Stimulated activated naive CD8-positive, alpha-beta T cell treated with anti-CD3 and anti-CD28 coated beads, Interleukin-15, Interleukin-2, amounts not matched to agents 100 ng/mL and 50 ng/mL, for 24 hours (primary cell): ENCODE measurements around the gene HRAS.
"Not testable (repeated sequence)": the region's sequence is repeated elsewhere in the genome, so short reads cannot be mapped to it uniquely, and the experiment has no call there.

ENCODE experiments used
- H3K27ac Mint-ChIP-seq: one replicate; pipeline ENCODE4 v1.8.0; 2021; ENCODE audit warnings: mild to moderate bottlenecking, mixed read lengths
- H3K27me3 Mint-ChIP-seq: one replicate; pipeline ENCODE4 v1.8.0; 2021; ENCODE audit warnings: mixed read lengths
- H3K36me3 Mint-ChIP-seq: one replicate; pipeline ENCODE4 v1.8.0; 2021; ENCODE audit warnings: low read depth, mixed read lengths
- H3K4me1 Mint-ChIP-seq: one replicate; pipeline ENCODE4 v1.8.0; 2021; ENCODE audit warnings: low read depth, mixed read lengths
- H3K4me3 Mint-ChIP-seq: one replicate; pipeline ENCODE4 v1.8.0; 2021; ENCODE audit warnings: mild to moderate bottlenecking, mixed read lengths
- H3K9me3 Mint-ChIP-seq: one replicate; pipeline ENCODE4 v1.8.0; 2021; ENCODE audit warnings: mixed read lengths

HRAS gene

GRCh38 chr11:518463-519202 lies 16.7 kb downstream of the HRAS start:
- no peaks in the 10 kb centered on the region for H3K9me3 Mint-ChIP-seq
- peaks cover 4% of the 10 kb centered on the region for H3K4me1 Mint-ChIP-seq
- peak overlapping the region; percentile 75 for H3K27ac Mint-ChIP-seq
- H3K36me3 Mint-ChIP-seq = peaks cover 22% of the 10 kb centered on the region
- no peaks in the 10 kb centered on the region for H3K27me3 Mint-ChIP-seq
- H3K4me3 Mint-ChIP-seq = peak overlapping the region; percentile 73

DNA sequence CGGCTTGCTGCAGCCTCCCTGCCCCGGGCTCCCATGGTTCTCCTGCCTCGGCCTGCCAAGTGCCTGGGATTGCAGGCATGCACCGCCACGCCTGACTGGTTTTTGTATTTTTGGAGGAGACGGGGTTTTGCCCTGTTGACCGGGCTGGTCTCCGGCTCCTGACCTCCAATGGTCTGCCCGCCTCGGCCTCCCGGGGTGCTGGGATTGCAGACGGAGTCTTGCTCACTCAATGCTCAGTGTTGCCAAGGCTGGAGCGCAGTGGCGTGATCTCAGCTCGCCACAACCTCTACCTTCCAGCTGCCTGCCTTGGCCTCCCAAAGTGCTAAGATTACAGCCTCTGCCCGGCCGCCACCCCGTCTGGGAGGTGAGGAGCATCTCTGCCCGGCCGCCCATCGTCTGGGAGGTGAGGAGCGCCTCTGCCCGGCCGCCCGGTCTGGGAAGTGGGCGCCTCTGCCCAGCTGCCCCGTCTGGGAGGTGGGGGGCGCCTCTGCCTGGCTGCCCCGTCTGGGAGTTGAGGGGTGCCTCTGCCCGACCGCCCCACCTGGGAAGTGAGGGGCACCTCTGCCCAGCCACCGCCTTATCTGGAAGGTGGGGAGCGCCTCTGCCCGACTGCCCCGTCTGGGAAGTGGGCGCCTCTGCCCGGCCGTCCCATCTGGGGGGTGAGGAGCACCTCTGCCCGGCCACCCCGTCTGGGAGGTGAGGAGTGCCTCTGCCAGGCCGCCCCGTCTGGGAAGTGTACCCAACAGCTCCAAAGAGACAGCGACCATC lies 18.3 kb downstream of the HRAS start:
- H3K4me1 Mint-ChIP-seq, H3K27me3 Mint-ChIP-seq, H3K4me3 Mint-ChIP-seq, H3K9me3 Mint-ChIP-seq, H3K27ac Mint-ChIP-seq: not testable (repeated sequence)
- peaks cover 32% of the 10 kb centered on the region for H3K36me3 Mint-ChIP-seq

GRCh38 chr11:516400-516799 lies 19.0 kb downstream of the HRAS start:
- peaks cover 4% of the 10 kb centered on the region for H3K4me1 Mint-ChIP-seq
- no peak overlapping the region for H3K27ac Mint-ChIP-seq
- H3K4me3 Mint-ChIP-seq = no peak overlapping the region
- no peaks in the 10 kb centered on the region for H3K27me3 Mint-ChIP-seq
- H3K9me3 Mint-ChIP-seq = no peaks in the 10 kb centered on the region
- H3K36me3 Mint-ChIP-seq = peaks cover 36% of the 10 kb centered on the region

DNA sequence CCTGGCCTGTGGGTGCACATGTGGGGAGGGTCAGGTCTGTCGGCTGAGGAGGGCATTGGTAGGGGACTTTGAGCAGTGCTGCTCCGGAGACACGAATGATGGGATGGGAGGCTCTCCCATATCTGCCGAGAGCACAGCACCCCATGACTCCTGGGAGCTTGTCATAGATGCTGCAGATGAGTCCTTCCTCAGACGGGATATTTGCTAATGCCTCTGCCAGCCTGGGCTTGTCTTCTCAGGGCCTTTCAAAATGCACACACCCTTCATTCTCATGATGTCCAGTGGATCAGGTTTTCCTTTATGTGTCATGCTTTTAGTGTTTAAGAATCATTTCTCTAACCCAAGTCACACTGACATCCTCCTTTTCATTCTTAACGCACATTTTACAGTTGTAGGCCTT lies 20.2 kb downstream of the HRAS start:
- Mint-ChIP-seq H3K9me3 (no peaks in the 10 kb centered on the region), H3K27ac (no peak overlapping the region), H3K36me3 (peaks cover 40% of the 10 kb centered on the region), H3K27me3 (no peaks in the 10 kb centered on the region), H3K4me3 (no peak overlapping the region), H3K4me1 (peaks cover 4% of the 10 kb centered on the region)

DNA sequence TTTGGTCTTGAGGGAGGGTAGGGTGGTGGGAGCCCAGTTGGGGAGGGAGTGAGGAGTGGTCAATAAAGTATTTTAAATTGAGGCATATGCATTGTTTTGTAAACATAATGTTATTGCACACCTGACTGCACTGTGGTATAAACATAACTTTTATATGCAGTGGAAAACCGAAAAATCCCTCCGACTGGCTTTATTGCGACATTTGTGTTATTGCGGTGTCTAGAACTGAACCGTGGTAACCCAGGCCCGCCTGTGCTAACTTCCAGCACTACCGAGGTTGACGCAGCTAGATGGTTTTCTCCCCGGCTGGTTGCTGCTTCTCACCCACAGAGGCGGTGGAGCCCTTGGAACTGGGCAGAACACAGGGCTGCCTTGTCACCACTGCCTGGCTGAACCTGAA lies 20.8 kb downstream of the HRAS start:
- Mint-ChIP-seq H3K36me3 (peaks cover 46% of the 10 kb centered on the region), H3K27ac (no peak overlapping the region), H3K27me3 (no peaks in the 10 kb centered on the region), H3K9me3 (no peaks in the 10 kb centered on the region), H3K4me1 (peaks cover 4% of the 10 kb centered on the region), H3K4me3 (no peak overlapping the region)

DNA sequence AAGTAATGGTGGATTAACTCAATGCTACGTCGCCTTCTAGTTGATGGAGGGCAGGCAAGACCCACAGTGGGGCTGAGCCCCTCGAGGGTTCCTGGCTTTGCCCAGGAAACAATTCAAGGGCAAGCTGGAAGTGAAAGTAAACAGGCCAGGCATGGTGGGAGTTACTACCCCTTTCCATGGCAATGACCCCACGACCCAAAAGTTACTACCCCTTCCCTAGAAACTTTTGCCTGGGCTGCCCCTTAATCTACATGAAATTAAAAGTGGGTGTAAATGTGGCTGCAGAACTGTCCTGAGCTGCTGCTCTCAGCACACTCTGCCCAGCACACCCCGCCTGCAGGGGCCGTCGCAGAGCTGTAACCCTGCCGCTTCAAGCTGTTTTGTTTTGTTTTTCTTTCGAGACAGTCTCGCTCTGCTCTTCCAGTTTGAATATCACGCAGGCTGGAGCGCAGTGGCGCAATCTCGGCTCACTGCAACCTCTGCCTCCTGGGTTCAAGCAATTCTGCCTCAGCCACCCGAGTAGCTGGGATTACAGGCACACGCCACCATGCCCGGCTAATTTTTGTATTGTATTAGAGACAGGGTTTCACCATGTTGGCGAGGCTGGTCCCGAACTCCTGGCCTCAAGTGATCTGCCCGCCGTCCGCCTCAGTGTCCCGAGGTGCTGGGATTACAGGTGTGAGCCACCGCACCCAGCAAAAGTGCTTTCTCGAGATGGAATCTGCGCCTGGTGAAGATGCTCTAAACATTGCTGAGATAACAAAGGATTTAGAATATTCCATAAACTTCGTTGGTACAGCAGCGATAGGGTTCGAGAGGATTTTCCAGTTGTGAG lies 22.4 kb downstream of the HRAS start:
- no peaks in the 10 kb centered on the region for H3K9me3 Mint-ChIP-seq
- H3K36me3 Mint-ChIP-seq = peaks cover 49% of the 10 kb centered on the region
- H3K4me3 Mint-ChIP-seq = no peak overlapping the region
- H3K27me3 Mint-ChIP-seq = no peaks in the 10 kb centered on the region
- H3K4me1 Mint-ChIP-seq = peaks cover 4% of the 10 kb centered on the region
- no peak overlapping the region for H3K27ac Mint-ChIP-seq

- no peaks in the 10 kb centered on the region for H3K9me3 Mint-ChIP-seq
- H3K4me1 Mint-ChIP-seq = peaks cover 26% of the 10 kb centered on the region
- H3K27me3 Mint-ChIP-seq = no peaks in the 10 kb centered on the region
- H3K4me3 Mint-ChIP-seq = no peak overlapping the region
- no peak overlapping the region for H3K27ac Mint-ChIP-seq
- peaks cover 37% of the 10 kb centered on the region for H3K36me3 Mint-ChIP-seq
Measured at GRCh38 chr11:508956-509355, 26.4 kb downstream of the HRAS start.

GRCh38 chr11:507727-508515 lies 27.5 kb downstream of the HRAS start:
- peak overlapping the region; percentile 97 for H3K4me3 Mint-ChIP-seq
- peaks cover 34% of the 10 kb centered on the region for H3K4me1 Mint-ChIP-seq
- H3K9me3 Mint-ChIP-seq = no peaks in the 10 kb centered on the region
- H3K27ac Mint-ChIP-seq = peak overlapping the region; percentile 75
- peaks cover 30% of the 10 kb centered on the region for H3K36me3 Mint-ChIP-seq
- no peaks in the 10 kb centered on the region for H3K27me3 Mint-ChIP-seq

DNA sequence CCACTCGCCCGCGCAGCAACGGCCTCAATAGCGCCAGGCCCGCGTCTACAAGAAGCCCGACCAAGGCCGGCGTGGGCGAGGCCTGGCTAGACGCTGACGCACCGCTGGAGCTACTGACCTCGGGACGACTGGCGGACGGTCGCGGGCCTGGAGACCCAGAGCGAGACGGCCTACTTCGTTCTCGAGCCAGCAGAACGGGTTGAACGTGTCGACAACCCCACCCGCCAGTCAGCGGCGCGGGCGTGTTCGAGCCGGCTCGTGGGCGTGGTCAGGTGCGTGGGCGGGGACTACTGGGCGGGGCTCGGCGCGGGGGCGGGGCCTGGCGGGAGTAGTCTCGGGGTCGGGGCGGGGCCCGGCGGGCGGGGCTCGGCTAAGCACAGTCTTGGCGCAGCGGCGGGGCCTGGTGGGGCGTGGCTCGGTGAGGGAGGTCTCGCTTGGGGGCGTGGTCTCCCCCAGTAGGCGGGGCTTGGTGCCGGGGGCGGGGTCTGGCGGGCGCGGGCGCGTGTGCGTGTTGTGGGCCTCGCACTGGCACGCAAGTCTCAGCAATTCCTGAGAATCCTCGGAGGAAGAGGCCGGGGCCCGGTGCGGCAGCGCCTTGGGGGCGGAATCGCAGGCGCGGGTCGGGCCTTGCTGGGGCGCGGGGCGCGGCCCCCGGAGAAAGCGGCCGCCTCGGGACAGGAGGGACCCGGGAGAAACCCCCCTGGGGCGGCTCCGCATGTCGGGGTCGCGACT lies 28.2 kb downstream of the HRAS start, which contains the start of gene RNH1:
RNH1 (minus strand) TSS at position 248 of the 732 bp plus-strand sequence. CDS start 5,080 bp downstream, outside the sequence.
- no peaks in the 10 kb centered on the region for H3K27me3 Mint-ChIP-seq
- H3K9me3 Mint-ChIP-seq = no peaks in the 10 kb centered on the region
- H3K27ac Mint-ChIP-seq = peak within 1 kb of the TSS; percentile 99
- peaks cover 24% of the 10 kb centered on the region for H3K36me3 Mint-ChIP-seq
- peak within 1 kb of the TSS; percentile 97 for H3K4me3 Mint-ChIP-seq
- H3K4me1 Mint-ChIP-seq = peaks cover 34% of the 10 kb centered on the region

- H3K4me3 Mint-ChIP-seq = peak overlapping the region; percentile 97
- H3K36me3 Mint-ChIP-seq = peaks cover 20% of the 10 kb centered on the region
- peak overlapping the region; percentile 99 for H3K27ac Mint-ChIP-seq
- no peaks in the 10 kb centered on the region for H3K27me3 Mint-ChIP-seq
- no peaks in the 10 kb centered on the region for H3K9me3 Mint-ChIP-seq
- H3K4me1 Mint-ChIP-seq = peaks cover 34% of the 10 kb centered on the region
Measured at GRCh38 chr11:506238-506994, 29.0 kb downstream of the HRAS start.

DNA sequence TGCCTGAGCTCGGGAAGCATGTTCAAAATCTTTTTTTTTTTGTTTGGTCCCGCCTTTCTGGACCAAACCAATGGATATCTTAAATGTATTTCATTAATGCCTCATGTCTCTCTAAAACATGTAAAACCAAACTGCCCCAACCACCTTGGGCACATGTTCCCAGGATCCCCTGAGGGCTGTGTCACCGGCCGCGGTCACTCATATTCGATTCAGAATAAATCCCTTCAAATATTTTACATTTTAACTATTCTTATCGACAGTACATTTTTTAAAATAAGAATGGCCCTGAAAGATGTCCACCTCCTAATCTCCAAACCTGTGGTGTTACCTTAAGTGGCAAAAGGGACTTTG lies 30.4 kb downstream of the HRAS start:
- Mint-ChIP-seq H3K9me3 (no peaks in the 10 kb centered on the region), H3K4me1 (peaks cover 34% of the 10 kb centered on the region), H3K36me3 (peaks cover 25% of the 10 kb centered on the region), H3K27ac (peak overlapping the region; percentile 76), H3K4me3 (peak overlapping the region; percentile 97), H3K27me3 (no peaks in the 10 kb centered on the region)

- no peaks in the 10 kb centered on the region for H3K27me3 Mint-ChIP-seq
- no peaks in the 10 kb centered on the region for H3K9me3 Mint-ChIP-seq
- peak overlapping the region; percentile 76 for H3K27ac Mint-ChIP-seq
- peaks cover 34% of the 10 kb centered on the region for H3K4me1 Mint-ChIP-seq
- H3K4me3 Mint-ChIP-seq = peak overlapping the region; percentile 97
- H3K36me3 Mint-ChIP-seq = peaks cover 21% of the 10 kb centered on the region
Measured at GRCh38 chr11:504053-504993, 31.1 kb downstream of the HRAS start.
